Thyroid gland (tissue), 4 donors: Measurements from ENCODE around the gene EZR.
A peak's percentile ranks its signal among the peaks of the same experiment; 100 is the strongest.

Source experiments
- CTCF ChIP-seq, 6 experiments: fragments of 200-600 bp in 3 of 6; fragments of 450-650 bp in 3 of 6; sonication (generic) in 3 of 6; IDR thresholded peaks; one replicate each; pipeline ENCODE4 v1.5.1; 2016 to 2019; ENCODE audit warnings: antibody characterized with exemption in 6 of 6, mild to moderate bottlenecking in 2 of 6, inconsistent platforms in 1 of 6, moderate library complexity in 1 of 6
- POLR2A ChIP-seq, 2 donors: fragments of 450-650 bp; IDR thresholded peaks; one replicate each; pipeline ENCODE4 v1.6.1; 2017; ENCODE audit warnings: antibody characterized with exemption in 2 of 2, mild to moderate bottlenecking in 2 of 2, moderate library complexity in 1 of 2

DNA sequence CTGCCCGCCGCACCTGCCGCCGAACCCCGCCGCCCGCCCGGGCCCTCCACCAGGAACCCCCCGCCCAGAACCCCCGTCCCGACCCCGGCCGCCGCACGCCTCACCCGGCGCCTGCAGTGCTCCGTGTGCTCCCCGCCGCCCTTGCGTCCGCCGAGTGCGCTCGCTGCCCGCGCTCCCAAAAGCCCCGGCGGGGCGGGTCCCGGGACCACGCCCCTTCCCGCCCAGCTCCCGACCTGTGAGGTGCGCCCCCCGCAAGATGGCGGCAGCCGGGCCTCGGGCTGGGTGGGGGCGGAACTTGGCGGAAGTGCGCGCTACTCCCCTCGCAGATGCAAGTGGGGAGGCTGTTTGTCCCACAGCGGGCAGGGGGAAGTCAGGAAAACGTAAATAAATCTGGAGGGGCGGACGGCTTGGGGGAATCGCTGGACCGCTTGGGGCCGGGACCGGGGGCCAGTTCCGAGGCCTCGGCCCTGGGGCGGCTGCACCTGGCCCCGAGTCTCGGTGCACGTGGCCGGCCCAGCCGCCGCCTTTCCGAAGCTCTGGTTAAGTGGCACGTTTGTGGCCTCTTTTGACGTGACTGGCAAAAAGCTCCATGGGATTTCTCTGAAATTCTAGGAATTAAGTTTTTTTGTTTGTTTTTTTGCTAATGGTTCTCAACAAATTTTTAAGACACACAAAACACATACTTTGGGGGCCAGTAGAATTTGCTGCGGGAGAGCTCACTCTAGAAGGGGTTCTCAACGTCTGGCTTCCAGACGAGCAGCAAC is at the start of gene EZR:
- TF ChIP-seq CTCF (IDR thresholded peaks at IDR 0.05) (peak in 1 of 6 experiments; percentile 5), POLR2A (IDR thresholded peaks at IDR 0.05) (peak in 1 of 2 donors; percentile 94)
